Keratinocyte (primary cell): ENCODE results near the gene SHROOM3. TPM values are rescaled to one million over a fixed set of nuclear protein-coding genes. Genes with fewer than 3 reads are reported as not detected.
A peak's percentile ranks its signal among the peaks of the same experiment; 100 is the strongest.

Source experiments
- DNase-seq: peaks from one replicate; pipeline ENCODE4 v3.0.0-alpha.2; 2011; ENCODE audit warnings: low read depth, missing footprints, low spot score
- FAIRE-seq: peaks from 2 replicates; lab custom pipeline; 2011; peaks lifted over from hg19 to GRCh38; lab: Jason Lieb, UNC
- H2AFZ ChIP-seq: 2 replicates; pipeline ENCODE4 v1.6.0; 2012; ENCODE audit warnings: low read length, control low read depth, inconsistent platforms; ENCODE audit not compliant: control insufficient read depth
- H3K27ac ChIP-seq: 2 replicates; pipeline ENCODE4 v1.5.1; 2011; ENCODE audit warnings: low read length; ENCODE audit not compliant: control insufficient read depth, insufficient read depth
- H3K27me3 ChIP-seq: 3 replicates; pipeline ENCODE4 v1.6.0; 2011; ENCODE audit warnings: low read length; ENCODE audit not compliant: control insufficient read depth, insufficient read depth; ENCODE audit errors: extremely low read depth
- H3K36me3 ChIP-seq, 2 experiments: 2 replicates in 1 of 2; 3 replicates in 1 of 2; pipeline ENCODE4 v1.5.1; 2011; ENCODE audit warnings: low read length in 2 of 2, mild to moderate bottlenecking in 1 of 2; ENCODE audit not compliant: control insufficient read depth in 2 of 2, insufficient read depth in 2 of 2; ENCODE audit errors: extremely low read depth in 1 of 2
- H3K4me1 ChIP-seq: 3 replicates; pipeline ENCODE4 v1.5.1; 2011; ENCODE audit warnings: low read length; ENCODE audit not compliant: control insufficient read depth, insufficient read depth; ENCODE audit errors: extremely low read depth
- H3K4me2 ChIP-seq: 3 replicates; pipeline ENCODE4 v1.6.0; 2011; ENCODE audit warnings: low read depth, low read length; ENCODE audit not compliant: control insufficient read depth, insufficient read depth; ENCODE audit errors: extremely low read depth
- H3K4me3 ChIP-seq, 3 experiments: fragments of 200-600 bp in 1 of 3; sonication (generic) in 1 of 3; 2 replicates in 2 of 3; 3 replicates in 1 of 3; pipeline ENCODE4 v1.5.1; 2011 to 2016; ENCODE audit warnings: low read length in 3 of 3, mild to moderate bottlenecking in 3 of 3, control low read depth in 2 of 3, inconsistent platforms in 1 of 3, low read depth in 1 of 3, mixed read lengths in 1 of 3, mixed run types in 1 of 3, moderate library complexity in 1 of 3; ENCODE audit not compliant: control insufficient read depth in 2 of 3, insufficient read depth in 2 of 3; ENCODE audit errors: extremely low read depth in 1 of 3
- H3K79me2 ChIP-seq: 2 replicates; pipeline ENCODE4 v1.6.0; 2012; ENCODE audit warnings: low read length; ENCODE audit not compliant: control insufficient read depth, insufficient read depth
- H3K9ac ChIP-seq: 3 replicates; pipeline ENCODE4 v1.6.0; 2011; ENCODE audit warnings: low read length; ENCODE audit not compliant: control insufficient read depth, insufficient read depth; ENCODE audit errors: extremely low read depth
- H3K9me1 ChIP-seq: 3 replicates; pipeline ENCODE4 v1.6.0; 2011; ENCODE audit warnings: low read length; ENCODE audit not compliant: control insufficient read depth, insufficient read depth; ENCODE audit errors: extremely low read depth
- H3K9me3 ChIP-seq: 2 replicates; pipeline ENCODE4 v1.5.1; 2012; ENCODE audit warnings: low read depth, low read length; ENCODE audit not compliant: control insufficient read depth
- H4K20me1 ChIP-seq: 3 replicates; pipeline ENCODE4 v1.6.0; 2011; ENCODE audit warnings: low read length; ENCODE audit not compliant: control insufficient read depth, insufficient read depth; ENCODE audit errors: extremely low read depth
- CTCF ChIP-seq, 3 experiments: IDR thresholded peaks in 1 of 3; conservative IDR thresholded peaks in 1 of 3; optimal IDR thresholded peaks in 1 of 3; 2 replicates in 2 of 3; 3 replicates in 1 of 3; pipeline versions ENCODE3 to v1.5.1; 2011; ENCODE audit warnings: low read length in 3 of 3, mild to moderate bottlenecking in 3 of 3, moderate library complexity in 2 of 3, control low read depth in 1 of 3, inconsistent platforms in 1 of 3; ENCODE audit not compliant: insufficient read depth in 2 of 3; ENCODE audit errors: extremely low read depth in 1 of 3
- EZH2 ChIP-seq: IDR thresholded peaks from one replicate; pipeline ENCODE4 v1.6.1; 2012; ENCODE audit warnings: inconsistent platforms, mild to moderate bottlenecking, low read length, moderate library complexity
- dilution Hi-C: fragments of 300-500 bp; cut with MboI; formaldehyde crosslinking; loops from one replicate; pipeline ENCODE4 v1.7.0; 2020; ENCODE audit warnings: low sequenced_read_pairs; ENCODE audit not compliant: extremely low pct_ligation_motif_present
- polyA plus RNA-seq, 5 experiments: library from polyadenylated mRNA; depleted of rRNA in 3 of 5; stranded (reverse) in 3 of 5; stranded (forward) in 1 of 5; unstranded in 1 of 5; fragments of >200 nt; gene quantifications; 1 replicate in 1 of 5; 2 replicates in 3 of 5; 3 replicates in 1 of 5; pipeline versions ENCODE4 v1.2.1 to v1.2.3, GENCODE V29; 2011 to 2012; ENCODE audit warnings: missing spikeins in 2 of 5, low read depth in 1 of 5, low replicate concordance in 1 of 5

SHROOM3 gene
- polyA plus RNA-seq, 1 donor (not counting 4 experiments of a cell fraction or from before 2014, with no cell fraction given) = 4.9 TPM

GRCh38 chr4:76655566-76656479 lies 220.8 kb downstream of the SHROOM3 start:
- H2AFZ ChIP-seq = no peak overlapping the region
- no peaks in the 10 kb centered on the region for H4K20me1 ChIP-seq
- no peaks in the 10 kb centered on the region for H3K27me3 ChIP-seq
- H3K79me2 ChIP-seq = no peaks in the 10 kb centered on the region
- dilution Hi-C loops = no loop called here
- no peak overlapping the region for H3K27ac ChIP-seq
- H3K9me1 ChIP-seq = no peaks in the 10 kb centered on the region
- H3K4me3 ChIP-seq = no peak overlapping the region
- no peaks in the 10 kb centered on the region for H3K9me3 ChIP-seq
- TF ChIP-seq CTCF (optimal IDR thresholded peaks at IDR 0.05 in 1 of 3, IDR thresholded peaks at IDR 0.05 in 1 of 3, conservative IDR thresholded peaks at IDR 0.05 in 1 of 3; ENCODE audit: extremely low read depth in 1 of 3, insufficient read depth in 2 of 3, low read length in 3 of 3) = no peak
- no peak for TF ChIP-seq EZH2
- FAIRE-seq = no peak
- no peaks in the 10 kb centered on the region for H3K36me3 ChIP-seq
- H3K9ac ChIP-seq = no peak overlapping the region
- no peak for DNase-seq
- H3K4me2 ChIP-seq = no peak overlapping the region
- H3K4me1 ChIP-seq = peaks cover 21% of the 10 kb centered on the region

GRCh38 chr4:76657443-76657842 lies 222.4 kb downstream of the SHROOM3 start:
- Histone ChIP-seq H3K36me3 (no peaks in the 10 kb centered on the region), H4K20me1 (no peaks in the 10 kb centered on the region), H3K4me1 (peaks cover 21% of the 10 kb centered on the region), H3K79me2 (no peaks in the 10 kb centered on the region), H3K4me2 (peak overlapping the region; percentile 40), H2AFZ (no peak overlapping the region), H3K27ac (no peak overlapping the region), H3K9me1 (no peaks in the 10 kb centered on the region), H3K27me3 (no peaks in the 10 kb centered on the region), H3K9ac (no peak overlapping the region), H3K4me3 (no peak overlapping the region), H3K9me3 (no peaks in the 10 kb centered on the region)
- TF ChIP-seq EZH2 = no peak
- peak in 1 of 3 experiments; percentile 6 for TF ChIP-seq CTCF (optimal IDR thresholded peaks at IDR 0.05 in 1 of 3, IDR thresholded peaks at IDR 0.05 in 1 of 3, conservative IDR thresholded peaks at IDR 0.05 in 1 of 3; ENCODE audit: extremely low read depth in 1 of 3, insufficient read depth in 2 of 3, low read length in 3 of 3)
- dilution Hi-C loops = no loop called here
- DNase-seq (no peak), FAIRE-seq (no peak)
